OCI-LY3 (cell line): ENCODE results near the gene IGSF3.
A peak's percentile ranks its signal among the peaks of the same experiment; 100 is the strongest.

Experiments used
- H2AFZ ChIP-seq: fragments of 200-600, 300-600 bp; shearing (Covaris generic); 2 replicates; pipeline ENCODE4 v1.6.0; 2014; ENCODE audit warnings: antibody characterized with exemption, low read depth, low read length
- H3K27ac ChIP-seq: fragments of 200-600, 300-600 bp; sonication (generic); 2 replicates; pipeline ENCODE4 v1.5.1; 2014; ENCODE audit warnings: mild to moderate bottlenecking, low read length, moderate library complexity, mixed read lengths
- H3K27me3 ChIP-seq: fragments of 200-600, 300-600 bp; sonication (generic); 2 replicates; pipeline ENCODE4 v1.6.1; 2014; ENCODE audit warnings: low read depth, low read length, mixed read lengths
- H3K36me3 ChIP-seq: fragments of 200-600, 300-600 bp; sonication (generic); replicated peaks from 2 replicates; pipeline ENCODE3; 2014; ENCODE audit warnings: low read depth, low read length, mixed read lengths
- H3K4me1 ChIP-seq: fragments of 300-600, 200-600 bp; sonication (generic); 2 replicates; pipeline ENCODE4 v1.6.1; 2014; ENCODE audit warnings: low read length, mixed read lengths
- H3K4me2 ChIP-seq: fragments of 200-600, 300-600 bp; sonication (generic); 2 replicates; pipeline ENCODE4 v1.6.1; 2014; ENCODE audit warnings: low read length, mixed read lengths
- H3K4me3 ChIP-seq: fragments of 300-600, 200-600 bp; sonication (generic); 2 replicates; pipeline ENCODE4 v1.5.1; 2014; ENCODE audit warnings: antibody characterized with exemption, mild to moderate bottlenecking, low read length, moderate library complexity
- H3K79me2 ChIP-seq: fragments of 300-600, 200-600 bp; shearing (Covaris generic); 2 replicates; pipeline ENCODE4 v1.6.1; 2014; ENCODE audit warnings: mild to moderate bottlenecking, low read length, mixed read lengths
- H3K9ac ChIP-seq: fragments of 300-600, 200-600 bp; shearing (Covaris generic); 2 replicates; pipeline ENCODE4 v1.6.0; 2014; ENCODE audit warnings: mild to moderate bottlenecking, low read length, moderate library complexity
- H3K9me3 ChIP-seq: fragments of 200-600, 300-600 bp; shearing (Covaris generic); 2 replicates; pipeline ENCODE4 v1.6.1; 2014; ENCODE audit warnings: low read length, mixed read lengths; ENCODE audit not compliant: insufficient read depth
- H4K20me1 ChIP-seq: fragments of 200-600, 300-600 bp; sonication (generic); 2 replicates; pipeline ENCODE4 v1.6.1; 2016; ENCODE audit warnings: low read length, mixed read lengths; ENCODE audit not compliant: insufficient read depth
- CTCF ChIP-seq: fragments of 200-600, 300-600 bp; sonication (generic); IDR thresholded peaks from 2 replicates; pipeline ENCODE4 v1.5.1; 2014; ENCODE audit warnings: antibody characterized with exemption, low read length, low read depth
- EZH2phosphoT487 ChIP-seq: fragments of 200-600 bp; shearing (Covaris generic); IDR thresholded peaks from 2 replicates; pipeline ENCODE4 v1.6.1; 2018; ENCODE audit warnings: antibody characterized with exemption, mixed run types, low read depth

IGSF3 gene

GRCh38 chr1:116667575-116668105, at the start of gene IGSF3:
TSS of gene IGSF3 (minus strand) at chr1:116667733. CDS start at chr1:116666326, 1,407 bp downstream.
- Histone ChIP-seq H3K27ac (no peak within 1 kb of the TSS), H3K36me3 (peaks cover 27% of the 10 kb centered on the region), H2AFZ (peak within 1 kb of the TSS; percentile 48; the same call in 1 of the 2 replicates)

GRCh38 chr1:116717318-116717717, 49.8 kb upstream of the IGSF3 start:
- Histone ChIP-seq H3K4me3 (no peak overlapping the region), H3K9ac (no peak overlapping the region), H2AFZ (no peak overlapping the region), H3K4me2 (no peak overlapping the region), H4K20me1 (no peaks in the 10 kb centered on the region), H3K4me1 (peaks cover 8% of the 10 kb centered on the region), H3K36me3 (no peaks in the 10 kb centered on the region), H3K27me3 (no peaks in the 10 kb centered on the region), H3K79me2 (no peaks in the 10 kb centered on the region), H3K27ac (no peak overlapping the region), H3K9me3 (no peaks in the 10 kb centered on the region)
- TF ChIP-seq CTCF: no peak
- TF ChIP-seq EZH2phosphoT487: no peak

More at GRCh38 chr1:116667575-116668105, at the start of gene IGSF3:
- Histone ChIP-seq H3K4me1 (peaks cover 24% of the 10 kb centered on the region), H3K9ac (peak within 1 kb of the TSS; percentile 79), H3K27me3 (no peaks in the 10 kb centered on the region), H3K4me3 (peak within 1 kb of the TSS; percentile 96), H3K4me2 (peak within 1 kb of the TSS; percentile 96), H3K9me3 (no peaks in the 10 kb centered on the region), H4K20me1 (no peaks in the 10 kb centered on the region), H3K79me2 (peaks cover 21% of the 10 kb centered on the region)
- TF ChIP-seq CTCF (no peak), EZH2phosphoT487 (no peak)

GRCh38 chr1:116716391-116716790, 48.9 kb upstream of the IGSF3 start:
- Histone ChIP-seq H3K27me3 (no peaks in the 10 kb centered on the region), H3K27ac (no peak overlapping the region), H3K4me2 (no peak overlapping the region), H3K4me1 (peaks cover 12% of the 10 kb centered on the region), H3K4me3 (no peak overlapping the region), H3K36me3 (no peaks in the 10 kb centered on the region), H3K9ac (no peak overlapping the region), H2AFZ (no peak overlapping the region), H3K9me3 (no peaks in the 10 kb centered on the region), H3K79me2 (no peaks in the 10 kb centered on the region), H4K20me1 (no peaks in the 10 kb centered on the region)
- TF ChIP-seq EZH2phosphoT487 (no peak), CTCF (no peak)

GRCh38 chr1:116713474-116713873, 45.9 kb upstream of the IGSF3 start:
- H3K4me1 ChIP-seq: peaks cover 12% of the 10 kb centered on the region
- no peak overlapping the region for H3K4me3 ChIP-seq
- no peaks in the 10 kb centered on the region for H4K20me1 ChIP-seq
- TF ChIP-seq CTCF (no peak), EZH2phosphoT487 (no peak)
- no peaks in the 10 kb centered on the region for H3K9me3 ChIP-seq
- H3K27me3 ChIP-seq: no peaks in the 10 kb centered on the region
- no peak overlapping the region for H2AFZ ChIP-seq
- no peaks in the 10 kb centered on the region for H3K79me2 ChIP-seq
- H3K27ac ChIP-seq: no peak overlapping the region
- H3K9ac ChIP-seq: no peak overlapping the region
- no peak overlapping the region for H3K4me2 ChIP-seq
- no peaks in the 10 kb centered on the region for H3K36me3 ChIP-seq
